GM15510 (cell line): ENCODE data around the gene ST14.

Source experiments
- POLR2A ChIP-seq: IDR thresholded peaks from 3 replicates; pipeline ENCODE4 v1.6.1; 2011; ENCODE audit warnings: borderline replicate concordance; ENCODE audit not compliant: insufficient read length; ENCODE audit errors: extremely low read depth

ST14 gene

GRCh38 chr11:130166457-130166784, 6.8 kb downstream of the ST14 start:
- no peak for TF ChIP-seq POLR2A

DNA sequence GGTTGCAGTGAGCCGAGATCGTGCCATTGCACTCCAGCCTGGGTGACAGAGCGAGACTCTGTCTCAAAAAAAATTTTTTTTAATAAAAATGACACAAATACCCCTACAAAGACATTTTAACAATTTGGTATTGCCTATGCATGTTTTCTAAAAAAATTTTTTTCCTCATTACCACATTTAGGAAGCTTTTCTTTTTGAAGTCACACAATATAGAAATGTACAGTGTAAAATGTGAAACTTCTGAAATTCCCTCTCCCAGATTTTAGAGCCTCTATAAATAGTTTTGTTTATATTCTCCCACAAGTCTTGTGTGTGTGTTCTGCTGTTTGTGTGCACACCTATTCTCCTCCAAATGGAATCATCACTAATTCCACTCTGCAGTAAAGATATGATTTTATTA, 7.6 kb downstream of the ST14 start:
- no peak for TF ChIP-seq POLR2A

GRCh38 chr11:130168105-130168504, 8.5 kb downstream of the ST14 start:
- no peak for TF ChIP-seq POLR2A

DNA sequence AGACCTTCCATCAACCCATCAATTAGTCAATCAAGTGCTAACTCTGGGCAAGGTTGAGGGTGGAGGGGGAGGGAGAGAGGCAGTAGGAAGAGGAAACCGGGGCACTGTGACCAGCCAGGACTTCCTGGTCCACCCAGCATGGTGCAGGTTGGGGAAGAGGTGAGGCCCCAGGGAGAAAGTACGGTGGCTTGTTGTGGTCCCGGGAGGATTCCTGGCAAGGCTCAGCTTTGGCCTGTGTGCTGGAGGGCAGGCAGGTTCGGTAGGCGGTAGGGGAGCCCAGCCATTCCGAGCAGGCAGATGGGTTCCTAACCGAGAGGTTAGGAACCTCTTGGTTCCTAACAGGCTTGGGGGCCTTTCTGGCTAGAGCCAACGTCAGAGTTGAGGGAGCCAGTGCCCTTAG, 10.8 kb downstream of the ST14 start:
- TF ChIP-seq POLR2A: no peak

DNA sequence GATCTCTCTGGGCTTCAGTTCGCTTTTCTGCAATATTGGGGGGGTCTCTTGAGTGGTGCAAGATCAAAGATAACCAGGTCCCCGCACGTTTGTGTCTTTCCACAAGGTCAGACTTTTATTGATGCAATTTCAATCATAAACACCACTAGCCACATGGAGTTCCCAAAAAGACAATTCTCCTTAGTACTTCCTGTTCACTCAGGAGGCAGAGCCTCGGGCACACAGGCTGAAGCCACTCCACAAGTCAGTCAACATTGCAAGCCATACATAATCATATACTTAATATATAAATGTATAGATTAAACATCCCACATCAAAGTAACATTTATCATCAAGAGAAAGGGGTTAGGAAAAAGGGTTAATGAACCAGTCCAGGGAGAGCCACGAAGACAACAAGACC, 12.0 kb downstream of the ST14 start:
- no peak for TF ChIP-seq POLR2A

- no peak for TF ChIP-seq POLR2A
These were observed 15.1 kb downstream of the ST14 start for GRCh38 chr11:130174642-130175041.

DNA sequence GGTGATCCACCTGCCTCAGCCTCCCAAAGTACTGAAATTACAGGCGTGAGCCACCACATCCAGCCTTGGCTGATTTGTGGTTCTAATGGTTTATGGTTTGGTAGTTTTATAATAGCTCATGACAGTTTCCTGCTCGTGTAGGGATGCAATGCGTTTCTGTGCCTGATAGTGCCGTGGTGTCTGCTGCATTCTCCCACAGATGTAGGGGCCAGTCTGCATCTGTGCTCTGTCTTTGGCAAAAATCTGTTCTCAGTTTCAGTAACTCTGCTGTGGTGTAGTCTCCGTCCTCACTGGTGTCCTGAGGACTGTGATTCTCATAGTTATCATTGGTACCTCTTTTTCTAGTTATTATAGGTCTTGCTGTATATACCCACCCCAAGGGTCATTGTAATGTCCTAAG, 16.3 kb downstream of the ST14 start:
- no peak for TF ChIP-seq POLR2A

DNA sequence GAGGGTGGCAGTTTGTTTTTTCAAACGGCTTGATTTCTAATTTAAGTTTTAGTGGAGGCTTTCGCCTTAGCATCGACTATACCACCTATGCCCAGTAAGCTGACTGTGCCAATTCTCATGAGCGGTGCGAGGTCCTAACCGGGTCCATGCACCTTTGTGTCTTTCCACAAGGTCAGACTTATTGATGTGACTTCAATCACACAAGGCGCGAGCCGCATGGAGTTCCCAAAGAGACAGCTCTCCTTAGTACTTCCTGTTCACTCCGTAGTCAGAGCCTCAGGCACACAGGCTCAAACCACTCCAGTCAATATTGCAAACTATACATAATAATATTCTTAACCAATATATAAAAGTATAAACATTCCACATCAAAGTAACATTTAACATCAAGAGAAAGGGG, 18.2 kb downstream of the ST14 start:
- no peak for TF ChIP-seq POLR2A

- no peak for TF ChIP-seq POLR2A
These were observed 19.1 kb downstream of the ST14 start for GRCh38 chr11:130178441-130179339.

DNA sequence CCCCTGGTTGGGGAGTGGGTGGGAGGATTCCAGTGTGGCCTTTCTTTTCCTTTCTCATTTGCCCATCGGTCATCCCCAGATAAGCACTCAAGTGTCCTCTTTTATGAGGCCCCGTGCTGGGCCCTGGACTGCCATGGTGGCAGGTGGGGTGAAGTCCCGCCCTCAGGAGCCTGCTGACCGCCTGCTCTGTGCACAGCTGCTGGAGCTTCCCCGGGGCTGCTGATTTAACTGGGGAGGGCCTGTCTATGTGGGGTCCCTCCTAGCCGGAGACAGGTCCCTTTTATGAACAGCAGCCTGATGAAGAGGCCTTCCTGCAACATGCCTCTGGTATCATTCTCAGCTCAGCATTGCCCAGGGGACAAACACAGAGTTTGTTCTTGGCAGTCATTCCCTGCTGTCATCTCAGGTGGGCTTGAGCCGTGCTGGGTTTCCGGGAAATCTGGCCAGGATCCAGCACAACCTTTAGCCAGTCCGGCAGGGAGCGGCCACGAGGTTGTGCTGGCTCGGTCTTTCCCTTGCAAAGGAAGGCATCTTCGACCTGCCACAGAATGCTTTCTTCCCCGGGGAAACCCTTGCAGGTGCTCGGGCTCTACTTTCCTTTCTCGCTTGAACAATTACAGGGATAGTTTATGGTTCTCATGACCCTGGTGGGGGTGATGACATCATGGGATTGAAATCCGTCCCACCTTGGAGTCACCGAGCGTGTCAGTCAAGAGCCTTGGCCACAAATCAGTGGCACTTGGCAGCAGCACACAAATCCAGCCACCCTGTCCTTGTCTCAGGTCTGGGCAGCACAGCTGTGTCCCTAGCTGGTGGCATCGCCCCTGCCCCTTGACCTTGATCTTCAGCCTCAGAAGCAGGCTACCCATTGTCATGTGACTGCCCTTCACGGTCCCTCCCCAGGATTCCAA, 20.1 kb downstream of the ST14 start:
- no peak for TF ChIP-seq POLR2A

DNA sequence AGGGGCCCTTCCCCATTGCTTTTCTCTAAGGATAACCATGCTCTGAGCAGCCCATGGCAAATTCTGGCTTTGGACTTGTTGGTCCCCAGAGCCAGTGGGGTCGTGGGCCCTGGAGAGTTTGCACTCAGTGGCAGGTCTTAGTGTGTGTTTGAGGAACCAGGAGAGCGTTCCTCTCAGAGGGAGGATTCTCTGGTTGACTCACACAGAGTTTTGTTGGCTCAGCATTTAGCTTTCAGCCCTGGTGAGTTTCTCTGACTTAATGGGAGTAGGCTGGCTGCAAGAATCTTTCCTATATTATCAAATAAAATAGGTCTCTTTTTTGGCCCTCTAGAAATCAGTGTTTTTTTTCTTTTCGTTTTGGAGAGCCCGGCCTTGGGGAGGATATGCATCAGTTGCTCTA, 20.9 kb downstream of the ST14 start:
- no peak for TF ChIP-seq POLR2A

DNA sequence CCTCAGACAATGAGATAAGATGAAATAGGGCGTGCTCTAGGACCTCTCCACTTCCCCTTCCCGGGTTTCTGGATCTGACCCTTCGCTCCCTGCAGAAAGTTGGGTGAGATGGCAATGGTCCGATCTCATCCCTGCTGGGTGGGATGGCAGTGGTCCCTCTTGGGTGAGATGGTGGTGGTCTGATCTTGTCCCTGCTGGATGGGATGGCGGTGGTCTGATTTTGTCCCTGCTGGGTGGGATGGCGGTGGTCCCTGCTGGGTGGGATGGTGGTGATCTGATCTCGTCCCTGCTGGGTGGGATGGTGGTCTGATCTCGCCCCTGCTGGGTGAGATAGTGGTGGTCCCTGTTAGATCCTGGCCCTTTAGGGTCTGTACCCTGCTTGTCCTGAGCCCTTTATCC, 21.3 kb downstream of the ST14 start:
- TF ChIP-seq POLR2A: no peak

DNA sequence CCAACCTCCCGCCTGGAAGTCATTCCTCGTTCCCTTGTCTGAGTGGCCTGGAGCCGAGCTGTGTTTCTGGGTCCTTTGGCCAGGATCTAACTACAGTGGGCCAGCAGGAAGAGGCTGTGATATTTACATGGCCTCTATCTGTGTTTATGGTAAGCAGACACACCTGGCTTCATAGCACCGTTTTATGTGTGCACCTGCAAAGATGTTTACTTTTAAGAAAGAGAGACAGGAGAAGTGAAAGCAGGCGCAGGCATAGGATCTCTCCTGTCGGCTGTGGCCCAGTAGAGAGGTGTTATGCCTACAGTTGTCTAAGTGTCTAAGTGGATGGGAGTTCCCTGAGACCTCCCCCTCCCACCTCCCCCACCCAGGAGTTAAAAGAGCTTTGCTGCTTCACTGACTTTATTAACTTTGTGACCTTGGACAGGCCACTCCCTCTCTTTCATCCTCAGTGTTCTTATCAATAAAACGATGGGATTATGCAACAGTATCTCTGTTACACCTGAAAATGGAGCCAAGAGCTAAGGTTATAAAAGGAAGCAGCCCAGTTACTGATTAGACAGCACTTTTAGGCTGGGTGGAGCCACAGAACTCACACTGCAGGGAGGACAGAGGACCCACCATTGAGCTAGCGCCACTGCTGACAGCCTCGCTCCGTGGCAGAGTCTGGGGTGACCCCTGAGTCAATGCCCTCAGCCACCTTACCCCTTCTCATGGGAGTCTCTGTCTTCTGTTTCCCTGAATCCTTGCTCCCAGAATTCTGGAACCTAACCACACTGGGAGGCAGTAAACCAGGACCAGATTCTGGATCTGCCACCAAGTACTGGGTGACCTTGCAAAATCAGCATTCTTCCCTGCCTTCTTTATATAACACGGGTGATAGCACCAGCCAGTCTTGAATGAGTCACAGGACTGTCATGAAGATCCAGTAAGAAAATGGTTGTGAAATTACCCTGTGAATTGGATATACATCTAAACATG, 22.0 kb downstream of the ST14 start:
- no peak for TF ChIP-seq POLR2A

DNA sequence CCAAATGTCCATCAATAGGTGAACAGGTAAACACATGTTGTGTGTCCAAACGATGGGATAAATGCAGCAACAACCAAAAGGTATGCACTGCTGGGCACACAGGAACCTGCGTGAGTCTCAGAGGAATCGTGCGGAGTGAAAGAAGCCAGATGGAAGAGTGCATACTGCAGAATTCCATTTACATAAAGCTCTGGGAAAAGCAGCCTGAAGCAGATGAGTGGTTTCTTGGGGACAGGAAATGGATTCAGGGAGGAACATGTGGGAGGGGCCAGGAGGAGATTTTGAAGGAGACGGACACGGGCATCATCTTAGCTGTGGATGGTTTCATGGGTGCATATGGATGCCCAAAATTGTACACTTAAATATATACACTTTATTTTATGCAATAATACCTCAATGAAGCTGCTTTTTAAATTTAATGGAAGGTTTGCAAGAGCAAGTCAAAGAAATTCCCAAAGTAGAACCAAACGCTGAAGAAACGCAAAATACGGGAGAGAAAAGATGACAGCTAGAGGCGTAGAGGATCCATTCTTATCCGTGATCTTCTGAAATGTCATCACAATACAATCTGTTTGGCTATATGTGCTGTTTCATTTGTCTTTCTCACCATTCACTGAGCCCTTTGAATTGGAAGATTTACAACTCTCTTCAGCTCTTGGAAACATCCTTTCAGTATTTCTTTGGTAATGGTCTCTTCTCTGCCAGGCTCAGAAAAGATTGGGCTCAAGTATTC, 24.5 kb downstream of the ST14 start:
- no peak for TF ChIP-seq POLR2A
